ENCODE results near the gene PAM.

PAM gene

GRCh38 chr5:102931085-102931725, 176.1 kb downstream of the PAM start:
- H3K36me3 ChIP-seq (ENCODE audit: control insufficient read depth, insufficient read depth, low read length): no peaks in the 10 kb centered on the region
- H3K27ac ChIP-seq (ENCODE audit: low read length): no peak overlapping the region
- no peak overlapping the region for H3K4me3 ChIP-seq (ENCODE audit: low read length)
- WGBS (ENCODE audit: insufficient coverage, insufficient read length): no CpG with 5 or more reads among the region's 6 CpGs
- H3K9me3 ChIP-seq (ENCODE audit: control insufficient read depth, insufficient read depth, low read length): no peaks in the 10 kb centered on the region
- H3K27me3 ChIP-seq (ENCODE audit: control insufficient read depth, insufficient read depth, low read length): no peaks in the 10 kb centered on the region
- no peak for DNase-seq (ENCODE audit: low read depth, low spot score)
- H3K4me1 ChIP-seq (ENCODE audit: control insufficient read depth, insufficient read depth, low read length): no peaks in the 10 kb centered on the region

GRCh38 chr5:102932781-102933180, 177.7 kb downstream of the PAM start:
- Histone ChIP-seq H3K4me1 (ENCODE audit: control insufficient read depth, insufficient read depth, low read length) (no peaks in the 10 kb centered on the region), H3K27ac (ENCODE audit: low read length) (no peak overlapping the region), H3K36me3 (ENCODE audit: control insufficient read depth, insufficient read depth, low read length) (no peaks in the 10 kb centered on the region), H3K4me3 (ENCODE audit: low read length) (no peak overlapping the region), H3K9me3 (ENCODE audit: control insufficient read depth, insufficient read depth, low read length) (no peaks in the 10 kb centered on the region), H3K27me3 (ENCODE audit: control insufficient read depth, insufficient read depth, low read length) (no peaks in the 10 kb centered on the region)
- no CpG with 5 or more reads among the region's 6 CpGs for WGBS (ENCODE audit: insufficient coverage, insufficient read length)
- DNase-seq (ENCODE audit: low read depth, low spot score): no peak

GRCh38 chr5:102933316-102933715, 178.2 kb downstream of the PAM start:
- no peaks in the 10 kb centered on the region for H3K4me1 ChIP-seq (ENCODE audit: control insufficient read depth, insufficient read depth, low read length)
- H3K9me3 ChIP-seq (ENCODE audit: control insufficient read depth, insufficient read depth, low read length): no peaks in the 10 kb centered on the region
- H3K27ac ChIP-seq (ENCODE audit: low read length): no peak overlapping the region
- no CpG with 5 or more reads among the region's 1 CpG for WGBS (ENCODE audit: insufficient coverage, insufficient read length)
- no peak for DNase-seq (ENCODE audit: low read depth, low spot score)
- no peaks in the 10 kb centered on the region for H3K27me3 ChIP-seq (ENCODE audit: control insufficient read depth, insufficient read depth, low read length)
- H3K36me3 ChIP-seq (ENCODE audit: control insufficient read depth, insufficient read depth, low read length): no peaks in the 10 kb centered on the region
- no peak overlapping the region for H3K4me3 ChIP-seq (ENCODE audit: low read length)

- no peak for DNase-seq (ENCODE audit: low read depth, low spot score)
- no CpG with 5 or more reads among the region's 6 CpGs for WGBS (ENCODE audit: insufficient coverage, insufficient read length)
- no peaks in the 10 kb centered on the region for H3K4me1 ChIP-seq (ENCODE audit: control insufficient read depth, insufficient read depth, low read length)
- no peaks in the 10 kb centered on the region for H3K36me3 ChIP-seq (ENCODE audit: control insufficient read depth, insufficient read depth, low read length)
- H3K9me3 ChIP-seq (ENCODE audit: control insufficient read depth, insufficient read depth, low read length): no peaks in the 10 kb centered on the region
- H3K27ac ChIP-seq (ENCODE audit: low read length): no peak overlapping the region
- H3K4me3 ChIP-seq (ENCODE audit: low read length): no peak overlapping the region
- H3K27me3 ChIP-seq (ENCODE audit: control insufficient read depth, insufficient read depth, low read length): no peaks in the 10 kb centered on the region
These were observed 178.8 kb downstream of the PAM start for GRCh38 chr5:102933721-102934459.

DNA sequence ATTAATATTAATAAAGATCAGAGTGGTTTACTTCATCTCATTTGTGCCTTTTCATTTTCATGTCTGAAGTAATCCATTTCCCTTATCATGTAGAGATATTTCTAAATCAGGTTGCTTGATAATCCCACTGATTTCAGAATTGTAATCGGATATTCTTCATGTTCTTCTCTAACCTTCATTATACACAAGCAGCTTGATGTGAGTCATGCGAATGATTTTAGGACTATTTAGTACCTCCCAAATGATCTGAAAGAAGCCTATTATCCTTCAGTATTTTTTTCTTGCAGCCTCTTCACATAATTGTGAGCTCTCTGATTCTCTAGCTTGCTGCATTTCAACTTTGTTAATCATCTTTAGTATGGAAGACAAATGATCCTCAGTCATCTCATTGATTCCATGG, 182.8 kb downstream of the PAM start:
- H3K27ac ChIP-seq (ENCODE audit: low read length): no peak overlapping the region
- no peak for DNase-seq (ENCODE audit: low read depth, low spot score)
- no peaks in the 10 kb centered on the region for H3K4me1 ChIP-seq (ENCODE audit: control insufficient read depth, insufficient read depth, low read length)
- no peaks in the 10 kb centered on the region for H3K36me3 ChIP-seq (ENCODE audit: control insufficient read depth, insufficient read depth, low read length)
- H3K27me3 ChIP-seq (ENCODE audit: control insufficient read depth, insufficient read depth, low read length): no peaks in the 10 kb centered on the region
- no peak overlapping the region for H3K4me3 ChIP-seq (ENCODE audit: low read length)
- WGBS (ENCODE audit: insufficient coverage, insufficient read length): no CpG with 5 or more reads among the region's 2 CpGs
- no peaks in the 10 kb centered on the region for H3K9me3 ChIP-seq (ENCODE audit: control insufficient read depth, insufficient read depth, low read length)

DNA sequence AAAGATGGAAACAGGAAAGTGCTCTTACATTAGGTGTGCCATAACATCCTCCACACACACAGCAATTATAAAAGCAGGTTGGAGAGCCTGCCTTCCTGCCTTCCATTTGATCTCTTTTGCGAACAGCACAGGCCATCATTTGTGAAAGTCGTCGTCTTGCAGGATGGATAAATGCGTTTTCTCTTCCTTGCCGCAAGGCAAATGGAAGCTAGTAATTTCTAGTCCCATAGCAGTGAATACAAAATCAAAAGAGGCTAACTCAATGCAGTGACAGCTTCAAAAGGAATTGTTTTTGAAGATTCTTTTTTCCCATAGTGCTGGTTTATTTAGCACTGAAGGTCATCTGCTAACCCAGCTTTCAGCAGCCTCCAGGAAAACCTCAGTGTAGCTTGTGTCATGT, 186.0 kb downstream of the PAM start:
- no peaks in the 10 kb centered on the region for H3K4me1 ChIP-seq (ENCODE audit: control insufficient read depth, insufficient read depth, low read length)
- H3K27me3 ChIP-seq (ENCODE audit: control insufficient read depth, insufficient read depth, low read length): no peaks in the 10 kb centered on the region
- no CpG with 5 or more reads among the region's 5 CpGs for WGBS (ENCODE audit: insufficient coverage, insufficient read length)
- no peaks in the 10 kb centered on the region for H3K36me3 ChIP-seq (ENCODE audit: control insufficient read depth, insufficient read depth, low read length)
- H3K4me3 ChIP-seq (ENCODE audit: low read length): no peak overlapping the region
- no peaks in the 10 kb centered on the region for H3K9me3 ChIP-seq (ENCODE audit: control insufficient read depth, insufficient read depth, low read length)
- no peak for DNase-seq (ENCODE audit: low read depth, low spot score)
- H3K27ac ChIP-seq (ENCODE audit: low read length): no peak overlapping the region

GRCh38 chr5:102946414-102946813, 191.3 kb downstream of the PAM start:
- no peaks in the 10 kb centered on the region for H3K36me3 ChIP-seq (ENCODE audit: control insufficient read depth, insufficient read depth, low read length)
- no peaks in the 10 kb centered on the region for H3K9me3 ChIP-seq (ENCODE audit: control insufficient read depth, insufficient read depth, low read length)
- no peaks in the 10 kb centered on the region for H3K4me1 ChIP-seq (ENCODE audit: control insufficient read depth, insufficient read depth, low read length)

GRCh38 chr5:102946971-102947370, 191.9 kb downstream of the PAM start:
- Histone ChIP-seq H3K4me3 (ENCODE audit: low read length) (no peak overlapping the region), H3K27me3 (ENCODE audit: control insufficient read depth, insufficient read depth, low read length) (no peaks in the 10 kb centered on the region), H3K9me3 (ENCODE audit: control insufficient read depth, insufficient read depth, low read length) (no peaks in the 10 kb centered on the region), H3K36me3 (ENCODE audit: control insufficient read depth, insufficient read depth, low read length) (no peaks in the 10 kb centered on the region), H3K27ac (ENCODE audit: low read length) (no peak overlapping the region), H3K4me1 (ENCODE audit: control insufficient read depth, insufficient read depth, low read length) (no peaks in the 10 kb centered on the region)
- no peak for DNase-seq (ENCODE audit: low read depth, low spot score)
- no CpG with 5 or more reads among the region's 2 CpGs for WGBS (ENCODE audit: insufficient coverage, insufficient read length)

More at GRCh38 chr5:102946414-102946813, 191.3 kb downstream of the PAM start:
- Histone ChIP-seq H3K27me3 (ENCODE audit: control insufficient read depth, insufficient read depth, low read length) (no peaks in the 10 kb centered on the region), H3K4me3 (ENCODE audit: low read length) (no peak overlapping the region), H3K27ac (ENCODE audit: low read length) (no peak overlapping the region)
- DNase-seq (ENCODE audit: low read depth, low spot score): no peak

DNA sequence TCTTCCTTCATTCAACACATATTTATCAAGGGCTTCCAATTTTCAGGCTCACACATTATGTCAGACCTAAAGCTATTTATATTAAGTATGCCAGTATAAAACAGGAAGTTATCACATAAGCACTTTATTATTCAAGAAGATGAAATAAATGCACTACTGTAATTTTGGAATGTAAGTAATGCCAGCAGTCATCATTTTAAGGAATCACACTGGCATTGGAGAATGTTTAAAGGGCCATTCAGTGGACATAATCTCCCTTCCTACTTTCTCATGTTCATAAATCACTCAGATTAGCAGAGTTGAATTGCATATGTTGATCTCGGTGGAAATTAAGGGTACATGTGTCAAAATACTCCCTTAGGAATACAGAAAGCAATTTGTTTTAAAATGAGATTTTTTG, 200.4 kb downstream of the PAM start:
- Histone ChIP-seq H3K4me1 (ENCODE audit: control insufficient read depth, insufficient read depth, low read length) (no peaks in the 10 kb centered on the region), H3K27me3 (ENCODE audit: control insufficient read depth, insufficient read depth, low read length) (no peaks in the 10 kb centered on the region), H3K4me3 (ENCODE audit: low read length) (no peak overlapping the region), H3K27ac (ENCODE audit: low read length) (no peak overlapping the region), H3K9me3 (ENCODE audit: control insufficient read depth, insufficient read depth, low read length) (no peaks in the 10 kb centered on the region), H3K36me3 (ENCODE audit: control insufficient read depth, insufficient read depth, low read length) (no peaks in the 10 kb centered on the region)
- no CpG with 5 or more reads among the region's 1 CpG for WGBS (ENCODE audit: insufficient coverage, insufficient read length)
- no peak for DNase-seq (ENCODE audit: low read depth, low spot score)

GRCh38 chr5:102956599-102956998, 201.5 kb downstream of the PAM start:
- Histone ChIP-seq H3K36me3 (ENCODE audit: control insufficient read depth, insufficient read depth, low read length) (no peaks in the 10 kb centered on the region), H3K27me3 (ENCODE audit: control insufficient read depth, insufficient read depth, low read length) (no peaks in the 10 kb centered on the region), H3K4me3 (ENCODE audit: low read length) (no peak overlapping the region), H3K4me1 (ENCODE audit: control insufficient read depth, insufficient read depth, low read length) (no peaks in the 10 kb centered on the region), H3K9me3 (ENCODE audit: control insufficient read depth, insufficient read depth, low read length) (no peaks in the 10 kb centered on the region), H3K27ac (ENCODE audit: low read length) (no peak overlapping the region)
- no peak for DNase-seq (ENCODE audit: low read depth, low spot score)
- WGBS (ENCODE audit: insufficient coverage, insufficient read length): 100% methylated on average over 1 of the region's 2 CpGs

GRCh38 chr5:102957141-102957540, 202.0 kb downstream of the PAM start:
- no peak overlapping the region for H3K4me3 ChIP-seq (ENCODE audit: low read length)
- DNase-seq (ENCODE audit: low read depth, low spot score): no peak
- H3K27me3 ChIP-seq (ENCODE audit: control insufficient read depth, insufficient read depth, low read length): no peaks in the 10 kb centered on the region
- H3K4me1 ChIP-seq (ENCODE audit: control insufficient read depth, insufficient read depth, low read length): no peaks in the 10 kb centered on the region
- WGBS (ENCODE audit: insufficient coverage, insufficient read length): no CpG with 5 or more reads among the region's 3 CpGs
- no peak overlapping the region for H3K27ac ChIP-seq (ENCODE audit: low read length)
- H3K9me3 ChIP-seq (ENCODE audit: control insufficient read depth, insufficient read depth, low read length): no peaks in the 10 kb centered on the region
- H3K36me3 ChIP-seq (ENCODE audit: control insufficient read depth, insufficient read depth, low read length): no peaks in the 10 kb centered on the region

Measured in iPS DF 6.9 (cell line).